GM20000 (cell line): ENCODE measurements around the gene SYAP1.
A peak's percentile ranks its signal among the peaks of the same experiment; 100 is the strongest.

Source experiments
- DNase-seq: peaks from one replicate; pipeline ENCODE4 v3.0.0; 2012; ENCODE audit warnings: low spot score
- CTCF ChIP-seq: IDR thresholded peaks from 2 replicates; pipeline ENCODE4 v1.5.1; 2012; ENCODE audit warnings: mild to moderate bottlenecking, control low read depth; ENCODE audit errors: extremely low read depth, missing control alignments

Gene SYAP1

DNA sequence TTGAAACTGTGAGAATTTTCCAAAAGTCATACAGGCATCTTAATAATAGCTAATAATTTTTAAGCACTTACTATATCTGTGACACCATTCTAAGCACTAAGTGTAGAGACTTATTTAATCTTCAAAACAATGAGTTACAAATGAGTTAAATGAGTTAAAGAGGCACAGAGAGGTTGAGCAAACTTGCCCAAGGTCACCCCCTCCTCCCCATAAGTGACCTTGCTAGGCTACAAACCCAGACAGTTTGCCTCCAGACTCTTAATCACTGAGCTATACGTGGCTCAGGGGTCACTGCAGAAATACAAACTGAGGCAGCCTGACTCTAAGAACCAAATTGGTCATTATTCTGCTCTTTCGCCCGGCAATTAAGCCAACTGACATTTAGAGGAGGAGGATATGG is 22.5 kb upstream of the SYAP1 start:
- no peak for DNase-seq
- no peak for TF ChIP-seq CTCF

- TF ChIP-seq CTCF, result no peak
- DNase-seq, result no peak
These were observed 20.0 kb upstream of the SYAP1 start for GRCh38 chrX:16699389-16699788.

GRCh38 chrX:16700734-16701133 is 18.7 kb upstream of the SYAP1 start:
- DNase-seq, result no peak
- no peak for TF ChIP-seq CTCF

DNA sequence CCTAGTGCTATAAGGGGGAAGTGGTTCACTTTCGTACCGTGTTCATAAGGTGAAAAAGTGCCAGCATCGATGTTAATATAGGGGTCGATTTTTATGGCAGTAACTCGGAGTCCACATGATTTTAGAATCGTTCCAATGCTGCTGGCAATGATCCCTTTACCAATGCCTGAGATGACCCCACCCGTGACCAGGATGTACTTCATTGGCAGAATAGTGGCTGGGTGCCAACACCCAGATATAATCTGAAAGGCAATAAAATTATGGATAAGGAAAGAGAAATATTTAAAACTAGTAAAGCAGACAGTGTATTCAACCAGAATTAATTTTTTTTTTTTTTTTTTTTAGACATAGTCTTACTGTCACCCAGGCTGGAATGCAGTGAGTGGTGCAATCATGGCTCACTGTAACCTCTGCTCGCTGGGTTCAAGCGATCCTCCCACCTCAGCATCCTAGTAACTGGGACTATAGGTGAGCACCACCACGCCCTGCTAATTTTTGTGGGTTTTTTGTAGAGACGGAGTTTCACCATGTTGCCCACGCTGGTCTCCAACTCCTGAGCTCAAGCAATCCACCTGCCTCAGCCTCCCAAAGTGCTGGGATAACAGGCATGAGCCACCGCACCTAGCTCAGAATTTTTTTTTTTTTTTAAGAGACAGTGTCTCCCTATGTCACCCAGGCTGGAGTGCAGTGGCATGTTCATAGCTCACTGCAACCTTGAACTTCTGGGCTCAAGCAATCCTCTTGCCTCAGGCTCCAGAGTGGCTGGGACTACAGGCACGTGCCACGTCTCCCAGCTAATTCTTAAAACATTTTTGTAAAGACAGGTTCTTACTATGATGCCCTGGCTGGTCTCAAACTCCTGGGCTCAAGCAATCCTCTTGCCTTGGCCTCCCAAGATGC is 16.5 kb upstream of the SYAP1 start:
- no peak for DNase-seq
- TF ChIP-seq CTCF, result no peak

GRCh38 chrX:16705370-16705769 is 14.0 kb upstream of the SYAP1 start:
- TF ChIP-seq CTCF, result no peak

GRCh38 chrX:16708016-16708415 is 11.4 kb upstream of the SYAP1 start:
- DNase-seq, result no peak
- no peak for TF ChIP-seq CTCF

More at GRCh38 chrX:16705370-16705769, 14.0 kb upstream of the SYAP1 start:
- DNase-seq, result no peak

GRCh38 chrX:16711219-16711811 is 8.1 kb upstream of the SYAP1 start:
- peak; percentile 22 for DNase-seq
- TF ChIP-seq CTCF, result no peak
